DMS 273 (cell line): ENCODE measurements around the gene YIPF1.
A peak's percentile ranks its signal among the peaks of the same experiment; 100 is the strongest.
"Not testable (repeated sequence)": the region's sequence is repeated elsewhere in the genome, so short reads cannot be mapped to it uniquely, and the experiment has no call there.

ENCODE experiments used
- DNase-seq: peaks from one replicate; lab custom pipeline; 2025; ENCODE audit not compliant: unreplicated experiment; lab: John Stamatoyannopoulos, UW

Gene YIPF1

DNA sequence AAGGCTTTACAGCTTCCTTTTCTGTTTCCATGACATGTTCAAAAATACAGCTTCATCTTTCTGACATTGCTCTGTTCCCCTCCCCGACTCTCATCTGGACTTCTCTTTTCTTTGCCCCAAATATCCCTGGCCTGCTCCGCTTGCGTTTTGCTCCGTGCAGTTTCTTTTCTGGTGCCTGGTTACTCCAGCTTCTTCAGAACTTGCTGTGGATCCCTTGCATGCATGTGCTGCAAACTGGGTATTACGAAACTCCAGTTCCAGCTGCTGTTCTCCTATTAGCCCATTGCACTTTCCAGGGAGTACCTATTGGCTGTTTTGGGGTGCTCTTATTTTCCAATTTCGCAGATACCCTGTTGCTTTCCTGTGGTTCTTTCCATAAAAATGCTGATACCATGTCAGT lies 41.6 kb downstream of the YIPF1 start:
- no peak for DNase-seq

DNA sequence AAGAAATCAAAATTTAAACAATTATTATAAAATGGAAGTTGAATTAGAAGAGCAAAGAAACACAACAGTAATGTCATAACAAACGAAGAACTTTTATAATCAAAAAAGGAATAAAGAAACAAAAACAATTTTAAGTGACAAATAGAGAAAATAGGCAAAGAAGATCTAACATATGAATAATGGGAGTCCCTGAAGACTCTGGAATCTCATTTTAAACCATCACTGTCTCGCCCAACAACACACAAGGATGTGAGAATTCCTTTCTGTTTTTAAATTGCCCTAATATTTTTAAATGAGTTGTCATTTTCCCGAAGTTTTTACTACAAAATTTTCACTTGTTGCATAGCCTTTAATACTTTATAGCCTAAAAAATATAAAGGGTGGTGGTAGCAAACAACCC lies 47.2 kb downstream of the YIPF1 start:
- no peak for DNase-seq

DNA sequence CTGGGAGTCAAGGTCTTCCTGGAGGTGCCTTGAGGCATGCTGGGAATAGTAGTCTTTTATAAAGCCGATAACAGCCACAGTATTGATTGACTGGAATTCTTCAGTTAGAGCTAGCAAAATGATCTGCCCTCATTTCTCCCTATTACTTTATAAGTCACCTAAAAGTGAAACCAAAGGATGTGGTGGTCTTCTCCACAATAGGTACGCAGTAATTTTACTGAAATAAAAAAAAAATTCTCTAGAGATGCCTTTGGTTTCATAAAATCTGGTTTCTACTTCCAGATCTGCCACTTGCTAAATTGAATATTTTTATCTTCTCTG lies 51.0 kb downstream of the YIPF1 start:
- no peak for DNase-seq

DNA sequence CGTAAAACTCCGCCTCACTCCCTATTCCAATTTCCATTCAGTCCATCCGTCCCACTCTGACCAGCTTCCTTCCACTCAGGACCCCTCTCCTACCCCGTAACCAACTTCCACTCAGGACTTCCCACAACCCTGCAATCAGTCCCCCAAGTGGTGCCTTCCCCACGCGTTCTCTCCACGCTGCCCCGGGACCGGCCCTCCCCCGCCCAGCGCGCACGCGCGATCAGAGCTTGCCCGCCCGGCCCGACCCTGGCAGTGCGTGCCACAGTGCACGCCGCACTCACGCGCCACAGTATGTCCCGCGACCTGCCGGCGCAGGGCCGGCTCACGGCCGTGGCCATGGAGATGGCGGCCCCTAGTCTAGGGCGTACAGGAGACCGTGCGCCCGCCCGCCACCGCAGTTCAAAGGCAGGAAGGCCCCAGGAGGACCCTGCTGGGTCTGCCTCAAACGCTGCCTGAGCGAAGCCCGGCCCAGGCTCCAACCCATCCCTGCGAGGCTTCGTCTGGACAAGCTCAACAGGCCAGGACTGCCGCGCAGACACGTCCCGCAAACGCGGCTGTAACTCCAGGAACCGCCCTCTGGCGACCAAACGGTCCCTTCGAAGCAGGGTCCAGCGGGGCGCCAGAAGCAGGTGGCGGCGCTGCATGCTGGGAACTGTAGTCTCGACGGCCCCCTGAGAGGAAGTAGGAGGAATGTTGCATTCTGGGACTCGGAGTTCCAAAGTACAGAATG lies 51.5 kb downstream of the YIPF1 start, which contains the start of gene NDC1:
NDC1 (minus strand) TSS at position 373 of the 730 bp plus-strand sequence; CDS start at position 338, 35 bp downstream.
- DNase-seq = peak; percentile 98

DNA sequence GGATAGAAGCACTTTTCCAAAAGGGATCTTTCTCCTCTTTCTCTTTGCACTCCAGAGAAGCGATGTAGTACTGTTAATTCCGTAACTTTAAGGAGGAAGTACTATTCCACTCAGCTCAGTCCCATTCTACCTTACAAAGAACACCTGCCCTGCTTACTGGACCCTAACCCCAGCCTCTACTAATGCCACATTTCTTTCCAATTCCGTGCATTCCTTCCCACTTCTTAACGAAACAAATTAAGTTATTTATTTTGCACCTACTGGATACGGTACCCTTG lies 52.0 kb downstream of the YIPF1 start:
- DNase-seq = no peak

DNA sequence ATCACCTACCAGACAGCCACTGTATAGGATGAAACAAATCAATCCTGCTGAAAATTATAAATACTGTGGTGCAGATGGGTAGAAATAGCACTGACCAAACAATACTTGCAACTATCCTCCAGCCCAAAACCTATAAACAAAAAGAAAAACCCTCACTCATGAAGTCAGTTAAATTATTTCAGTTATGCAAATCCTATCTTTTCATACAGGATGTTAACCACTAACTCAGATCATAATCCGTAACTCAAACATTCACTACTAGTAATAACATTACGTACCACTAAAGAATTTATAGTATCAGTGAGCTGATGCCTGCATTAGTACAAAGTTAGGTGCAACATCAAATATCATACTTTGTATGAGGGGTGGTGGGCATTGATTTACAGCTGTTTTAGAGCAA lies 54.1 kb downstream of the YIPF1 start:
- no peak for DNase-seq

DNA sequence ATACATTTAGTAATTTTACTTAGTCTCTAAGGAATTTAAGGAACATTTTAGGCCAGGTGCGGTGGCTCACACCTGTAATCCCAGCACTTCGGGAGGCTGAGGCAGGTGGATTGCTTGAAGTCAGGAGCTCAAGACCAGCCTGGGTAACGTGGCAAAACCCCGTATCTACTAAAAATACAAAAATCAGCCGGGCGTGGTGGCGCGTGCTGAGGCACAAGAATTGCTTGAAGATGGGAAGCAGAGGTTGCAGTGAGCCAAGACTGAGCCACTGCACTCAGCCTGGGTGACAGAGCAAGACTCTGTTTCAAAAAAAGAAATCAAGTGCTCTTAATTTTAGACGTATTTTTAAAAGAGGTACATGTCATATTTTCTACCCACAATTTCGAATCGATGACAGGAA lies 54.8 kb downstream of the YIPF1 start:
- DNase-seq = no peak

DNA sequence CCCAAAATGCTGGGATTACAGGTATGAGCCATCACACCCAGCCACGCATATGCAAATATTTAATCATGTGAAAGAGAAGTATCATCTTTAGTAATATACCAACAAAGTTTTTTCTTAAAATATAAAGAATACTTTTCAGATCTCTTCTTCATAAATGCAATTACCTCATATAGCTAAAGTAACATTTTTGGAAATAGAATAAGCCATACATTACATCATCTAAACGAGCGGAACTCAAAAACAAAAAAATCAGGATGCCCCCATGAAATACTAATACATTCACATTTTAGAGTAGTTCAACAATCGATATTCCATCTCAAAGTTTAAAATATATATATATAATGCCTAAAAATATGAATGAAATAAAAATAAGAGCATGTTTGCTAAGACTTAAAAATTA lies 56.2 kb downstream of the YIPF1 start:
- DNase-seq = no peak

DNA sequence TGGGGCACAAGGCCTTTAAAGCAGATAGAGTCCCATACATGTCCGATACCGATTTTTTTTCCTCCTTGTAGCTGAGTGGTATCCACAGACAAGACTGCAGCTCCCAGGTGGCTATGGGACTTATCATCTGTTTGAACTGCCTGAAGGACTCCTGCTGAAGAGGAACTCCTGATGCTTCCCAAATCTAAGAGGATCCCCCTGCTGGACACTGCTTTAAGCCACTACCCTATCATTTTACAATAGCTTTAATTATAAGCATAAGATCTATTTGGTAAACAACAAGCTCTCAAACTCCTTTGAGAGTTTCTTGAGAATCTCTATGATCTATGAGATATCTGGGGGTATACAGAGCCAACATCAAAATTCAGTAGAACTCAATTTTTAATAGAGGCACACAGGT lies 63.2 kb downstream of the YIPF1 start:
- DNase-seq = peak; percentile 21

DNA sequence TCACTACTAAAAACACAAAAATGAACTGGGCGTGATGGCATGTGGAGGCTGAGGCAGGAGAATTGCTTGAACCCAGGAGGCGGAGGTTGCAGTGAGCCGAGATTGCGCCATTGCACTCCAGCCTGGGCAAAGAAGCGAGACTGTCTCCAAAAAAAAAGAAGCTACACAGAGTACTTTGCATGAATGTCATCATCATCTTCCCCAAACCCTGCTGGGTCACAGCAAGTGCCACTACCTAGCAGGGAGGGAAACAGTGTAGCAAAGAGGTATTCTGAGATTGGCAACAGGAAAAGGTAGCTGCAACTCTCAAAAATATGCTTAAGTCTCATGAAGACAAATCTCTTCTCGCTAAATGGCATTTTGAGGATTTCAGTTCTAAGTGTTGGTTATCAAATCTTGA lies 64.3 kb downstream of the YIPF1 start:
- DNase-seq = no peak

DNA sequence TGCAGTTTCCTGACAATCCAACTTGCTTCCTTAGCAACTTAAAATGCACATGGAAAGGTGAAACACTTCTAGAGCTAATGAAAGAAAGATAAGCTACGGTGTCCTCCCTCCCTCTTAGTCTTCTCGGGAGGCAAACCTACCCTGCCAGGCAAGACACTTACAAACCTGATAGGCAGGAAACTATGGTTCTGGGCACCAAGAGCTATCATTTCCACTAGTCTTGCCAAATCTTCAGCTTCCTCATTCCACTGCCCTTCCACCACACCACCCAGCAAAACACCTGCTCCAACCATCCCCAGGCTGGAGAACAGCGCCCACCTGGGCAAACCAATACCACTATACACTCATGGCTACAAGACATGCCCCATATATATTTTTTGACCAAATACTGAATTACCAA lies 66.7 kb downstream of the YIPF1 start:
- DNase-seq = no peak

DNA sequence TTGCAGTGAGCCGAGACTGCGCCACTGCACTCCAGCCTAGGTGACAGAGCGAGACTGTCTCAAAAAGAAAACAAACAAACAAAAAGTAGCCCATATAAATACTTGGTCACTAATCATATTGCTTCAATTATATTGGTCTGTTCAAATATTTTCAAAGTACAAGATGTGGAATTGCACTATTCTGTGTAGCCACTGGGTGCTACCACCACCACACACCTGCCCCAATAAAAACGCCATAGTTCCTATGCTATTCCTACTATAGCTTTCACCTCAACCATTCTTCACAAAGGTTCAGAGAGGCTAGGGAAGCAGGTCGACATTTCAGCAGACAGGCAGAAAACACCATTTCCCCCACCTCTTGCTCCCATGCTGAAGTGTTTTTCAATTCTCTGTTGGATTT lies 68.2 kb downstream of the YIPF1 start:
- no peak for DNase-seq

DNA sequence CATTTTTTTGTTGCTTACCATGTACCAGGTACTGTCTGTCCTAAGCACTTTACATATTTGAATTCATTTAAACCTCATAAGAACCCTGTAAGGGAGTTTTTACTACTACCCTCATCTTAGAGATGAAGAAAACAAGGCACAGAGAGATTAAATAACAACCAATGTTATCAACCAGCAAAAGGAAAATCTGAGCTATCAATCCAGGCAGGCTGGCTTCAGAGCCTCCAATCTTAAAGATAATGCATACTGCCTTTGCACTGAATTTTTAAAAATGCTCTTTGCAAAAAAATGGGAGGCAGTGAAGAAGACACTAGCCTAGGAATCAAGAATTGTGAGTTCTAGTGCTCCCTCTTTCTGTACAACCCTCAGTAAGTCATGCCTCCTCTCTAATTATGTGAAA lies 70.2 kb downstream of the YIPF1 start:
- DNase-seq = no peak

DNA sequence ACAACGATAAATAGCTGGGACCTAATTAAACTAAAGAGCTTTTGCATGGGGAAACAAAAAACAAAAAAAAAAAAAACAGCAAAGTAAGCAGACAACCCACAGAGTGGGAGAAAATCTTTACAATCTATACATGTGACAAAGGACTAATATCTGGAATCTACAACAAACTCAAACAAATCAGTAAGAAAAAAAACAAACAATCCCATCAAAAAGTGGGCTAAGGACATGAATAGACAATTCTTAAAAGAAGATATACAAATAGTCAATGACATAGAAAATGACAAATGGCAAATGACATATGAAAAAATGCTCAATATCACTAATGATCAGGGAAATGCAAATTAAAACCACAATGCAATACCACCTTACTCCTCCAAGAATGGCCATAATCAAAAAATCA lies 73.0 kb downstream of the YIPF1 start:
- DNase-seq = not testable (repeated sequence)

DNA sequence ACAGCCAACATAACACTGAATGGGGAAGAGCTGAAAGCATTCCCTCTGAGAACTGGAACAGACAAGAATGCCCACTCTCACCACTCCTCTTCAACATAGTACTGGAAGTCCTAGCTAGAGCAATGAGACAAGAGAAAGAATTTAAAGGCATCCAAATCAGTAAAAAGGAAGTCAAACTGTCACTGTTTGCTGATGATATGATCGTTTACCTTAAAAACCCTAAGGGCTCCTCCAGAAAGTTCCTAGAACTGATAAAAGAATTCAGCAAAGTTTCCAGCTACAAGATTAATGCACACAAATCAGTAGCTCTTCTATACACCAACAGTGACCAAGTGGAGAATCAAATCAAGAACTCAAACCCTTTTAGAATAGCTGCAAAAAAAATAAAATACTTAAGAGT lies 74.1 kb downstream of the YIPF1 start:
- DNase-seq = not testable (repeated sequence)

DNA sequence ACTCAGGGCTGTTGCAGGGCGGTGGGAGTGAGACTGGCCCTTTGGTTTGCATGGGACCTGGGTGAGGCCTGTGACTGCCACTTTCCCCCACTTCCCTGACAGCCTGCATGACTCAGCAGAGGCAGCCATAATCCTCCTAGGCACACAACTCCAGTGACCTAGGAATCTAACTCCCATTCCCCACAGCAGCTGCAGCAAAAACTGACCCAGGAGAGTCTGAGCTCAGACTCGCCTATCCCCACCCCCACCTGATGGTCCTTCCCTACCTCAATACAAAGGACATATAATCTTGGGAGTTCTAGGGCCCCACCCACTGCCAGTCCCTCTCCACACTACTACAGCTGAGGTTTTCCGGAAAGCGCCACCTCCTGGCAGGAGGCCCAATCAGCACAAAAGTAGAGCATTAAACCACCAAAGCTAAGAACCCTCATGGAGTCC lies 78.2 kb downstream of the YIPF1 start:
- peak; percentile 61 for DNase-seq

DNA sequence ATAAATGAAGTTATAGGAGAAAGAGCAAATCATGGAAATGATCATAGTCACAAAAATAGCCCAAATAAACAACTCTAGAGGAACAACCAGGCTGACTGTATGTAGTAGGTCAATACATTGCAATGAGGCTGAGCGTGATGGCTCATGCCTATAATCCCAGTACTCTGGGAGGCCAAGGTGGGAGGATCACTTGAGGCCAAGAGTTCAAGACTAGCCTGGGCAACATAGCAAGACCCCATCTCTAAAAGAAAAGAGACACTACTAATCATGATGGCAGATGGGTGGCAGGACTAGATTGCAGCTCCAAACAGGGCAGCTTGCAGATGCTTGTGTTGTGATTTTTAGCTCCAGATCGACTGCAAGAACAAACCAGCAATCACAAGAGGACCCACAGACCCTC lies 79.1 kb downstream of the YIPF1 start:
- DNase-seq = no peak

DNA sequence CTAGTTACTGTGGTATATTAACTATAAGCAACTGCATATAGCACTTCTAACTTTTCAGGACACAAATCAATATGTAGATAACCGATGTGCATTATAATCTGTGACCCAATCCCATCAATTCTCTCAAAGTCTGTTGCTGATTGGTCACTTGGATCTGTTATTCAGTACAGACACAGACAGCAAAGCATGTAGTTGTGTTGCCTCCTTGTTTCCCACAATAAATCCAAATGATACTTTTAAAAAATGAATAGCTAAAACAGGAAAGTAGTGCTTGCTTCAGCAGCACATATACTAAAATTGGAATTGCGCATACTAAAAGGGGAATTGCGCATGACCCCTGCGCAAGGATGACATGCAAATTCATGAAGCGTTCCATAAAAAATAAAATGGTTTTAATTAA lies 79.6 kb downstream of the YIPF1 start:
- no peak for DNase-seq

DNA sequence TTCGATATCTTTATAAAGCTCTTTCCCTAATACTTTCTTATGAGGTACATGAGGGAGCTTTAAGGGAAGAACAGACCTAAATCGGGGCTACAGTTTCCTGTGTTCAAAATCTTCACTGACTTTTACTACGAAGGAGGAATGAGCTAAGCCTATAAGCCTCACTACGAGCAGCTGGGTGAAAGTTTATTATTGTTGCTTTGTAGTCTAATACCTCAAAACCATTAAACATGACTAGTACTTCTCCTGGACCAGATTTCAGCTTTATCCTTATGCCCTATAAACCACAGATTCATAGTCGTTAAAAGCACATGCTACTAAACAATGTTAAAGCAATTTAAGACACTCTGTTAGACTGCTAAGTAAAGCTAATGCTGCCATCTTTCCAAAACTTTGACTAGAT lies 81.7 kb downstream of the YIPF1 start:
- no peak for DNase-seq

DNA sequence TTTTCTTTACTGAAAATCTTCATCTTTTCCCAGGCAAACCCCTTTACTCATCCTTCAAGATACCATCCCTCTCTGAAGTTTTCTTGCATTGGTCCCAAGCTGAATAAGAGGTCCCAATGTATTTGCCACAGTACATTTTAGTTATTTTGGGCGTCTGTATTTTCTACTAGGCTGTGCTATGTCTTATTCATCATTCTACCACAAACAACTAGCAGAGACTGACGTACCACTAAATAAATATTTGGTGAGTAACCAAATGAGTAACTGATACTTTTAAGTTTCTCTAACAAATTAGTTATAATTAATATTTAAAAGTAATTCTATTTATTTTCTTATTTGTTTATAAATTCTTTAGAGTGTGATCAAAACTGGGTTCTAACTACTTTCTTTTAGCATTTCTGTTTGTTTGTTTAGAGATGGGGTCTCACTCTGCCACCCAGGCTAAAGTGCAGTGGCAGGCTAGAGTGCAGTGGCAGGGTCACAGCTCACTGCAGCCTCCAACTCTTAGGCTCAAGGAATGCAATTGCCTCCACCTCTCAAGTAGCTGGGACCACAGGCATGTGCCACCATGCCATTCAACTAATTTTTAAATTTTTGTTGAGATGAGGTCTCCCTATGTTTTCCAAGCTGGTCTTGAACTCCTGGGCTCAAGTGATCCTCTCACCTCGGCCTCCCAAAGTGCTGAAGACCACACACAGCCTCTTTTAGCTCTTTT lies 84.6 kb downstream of the YIPF1 start:
- no peak for DNase-seq

DNA sequence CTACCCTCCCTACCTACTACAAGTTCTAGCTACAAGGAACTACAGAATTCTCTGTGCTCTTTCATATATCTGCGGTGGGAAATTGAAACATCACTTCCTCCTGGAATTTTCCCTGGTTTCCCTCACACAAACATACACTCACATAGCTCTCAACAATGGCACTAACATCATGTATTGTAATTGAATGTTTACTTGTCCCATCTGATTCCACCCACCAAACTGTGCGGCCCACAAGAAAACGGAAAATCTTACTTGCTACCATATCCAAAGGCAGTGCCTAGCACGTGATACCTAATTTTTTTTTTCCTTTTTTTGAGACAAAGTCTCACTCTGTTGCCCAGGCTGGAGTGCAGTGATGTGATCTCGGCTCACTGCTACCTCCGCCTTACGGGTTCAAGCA lies 85.4 kb downstream of the YIPF1 start:
- DNase-seq = no peak
